Transverse colon (tissue), 4 donors: Measurements from ENCODE around the gene SPSB3.
"Not testable (repeated sequence)": the region's sequence is repeated elsewhere in the genome, so short reads cannot be mapped to it uniquely, and the experiment has no call there.

Experiments
- CTCF ChIP-seq, 5 experiments: fragments of 200-600 bp in 3 of 5; fragments of 450-650 bp in 2 of 5; sonication (generic) in 3 of 5; IDR thresholded peaks; 1 replicate in 2 of 5; 2 replicates in 3 of 5; pipeline ENCODE4 v1.5.1; 2016 to 2017; ENCODE audit warnings: antibody characterized with exemption in 5 of 5, inconsistent platforms in 3 of 5, mild to moderate bottlenecking in 2 of 5, moderate library complexity in 1 of 5
- EP300 ChIP-seq: sonication (generic); formaldehyde crosslinking; IDR thresholded peaks from one replicate; pipeline ENCODE4 v1.6.1; 2017; ENCODE audit warnings: antibody characterized with exemption, low read depth
- POLR2A ChIP-seq: fragments of 450-650 bp; IDR thresholded peaks from one replicate; pipeline ENCODE4 v1.6.1; 2016; ENCODE audit warnings: antibody characterized with exemption, mild to moderate bottlenecking, moderate library complexity
- POLR2AphosphoS5 ChIP-seq, 3 donors: sonication (generic); formaldehyde crosslinking; IDR thresholded peaks; one replicate each; pipeline ENCODE4 v1.6.1; 2016; ENCODE audit warnings: antibody characterized with exemption in 3 of 3

GRCh38 chr16:1732551-1732987, 49.8 kb downstream of the SPSB3 start:
- not testable (repeated sequence) for TF ChIP-seq CTCF (IDR thresholded peaks at IDR 0.05); EP300; POLR2A; POLR2AphosphoS5 (IDR thresholded peaks at IDR 0.05)
